OCI-LY3 (cell line): ENCODE results near the gene PRAMEF5.
"Not testable (repeated sequence)": the region's sequence is repeated elsewhere in the genome, so short reads cannot be mapped to it uniquely, and the experiment has no call there.

Source experiments
- H2AFZ ChIP-seq: fragments of 200-600, 300-600 bp; shearing (Covaris generic); 2 replicates; pipeline ENCODE4 v1.6.0; 2014; ENCODE audit warnings: antibody characterized with exemption, low read depth, low read length
- H3K27ac ChIP-seq: fragments of 200-600, 300-600 bp; sonication (generic); 2 replicates; pipeline ENCODE4 v1.5.1; 2014; ENCODE audit warnings: mild to moderate bottlenecking, low read length, moderate library complexity, mixed read lengths
- H3K27me3 ChIP-seq: fragments of 200-600, 300-600 bp; sonication (generic); 2 replicates; pipeline ENCODE4 v1.6.1; 2014; ENCODE audit warnings: low read depth, low read length, mixed read lengths
- H3K36me3 ChIP-seq: fragments of 200-600, 300-600 bp; sonication (generic); replicated peaks from 2 replicates; pipeline ENCODE3; 2014; ENCODE audit warnings: low read depth, low read length, mixed read lengths
- H3K4me1 ChIP-seq: fragments of 300-600, 200-600 bp; sonication (generic); 2 replicates; pipeline ENCODE4 v1.6.1; 2014; ENCODE audit warnings: low read length, mixed read lengths
- H3K4me2 ChIP-seq: fragments of 200-600, 300-600 bp; sonication (generic); 2 replicates; pipeline ENCODE4 v1.6.1; 2014; ENCODE audit warnings: low read length, mixed read lengths
- H3K4me3 ChIP-seq: fragments of 300-600, 200-600 bp; sonication (generic); 2 replicates; pipeline ENCODE4 v1.5.1; 2014; ENCODE audit warnings: antibody characterized with exemption, mild to moderate bottlenecking, low read length, moderate library complexity
- H3K79me2 ChIP-seq: fragments of 300-600, 200-600 bp; shearing (Covaris generic); 2 replicates; pipeline ENCODE4 v1.6.1; 2014; ENCODE audit warnings: mild to moderate bottlenecking, low read length, mixed read lengths
- H3K9ac ChIP-seq: fragments of 300-600, 200-600 bp; shearing (Covaris generic); 2 replicates; pipeline ENCODE4 v1.6.0; 2014; ENCODE audit warnings: mild to moderate bottlenecking, low read length, moderate library complexity
- H3K9me3 ChIP-seq: fragments of 200-600, 300-600 bp; shearing (Covaris generic); 2 replicates; pipeline ENCODE4 v1.6.1; 2014; ENCODE audit warnings: low read length, mixed read lengths; ENCODE audit not compliant: insufficient read depth
- H4K20me1 ChIP-seq: fragments of 200-600, 300-600 bp; sonication (generic); 2 replicates; pipeline ENCODE4 v1.6.1; 2016; ENCODE audit warnings: low read length, mixed read lengths; ENCODE audit not compliant: insufficient read depth
- EZH2phosphoT487 ChIP-seq: fragments of 200-600 bp; shearing (Covaris generic); IDR thresholded peaks from 2 replicates; pipeline ENCODE4 v1.6.1; 2018; ENCODE audit warnings: antibody characterized with exemption, mixed run types, low read depth
- TF ChIP-seq, protein P1 (sequence below): fragments of 200-600, 300-600 bp; sonication (generic); IDR thresholded peaks from 2 replicates; pipeline ENCODE4 v1.5.1; 2014; ENCODE audit warnings: antibody characterized with exemption, low read length, low read depth

Gene PRAMEF5

DNA sequence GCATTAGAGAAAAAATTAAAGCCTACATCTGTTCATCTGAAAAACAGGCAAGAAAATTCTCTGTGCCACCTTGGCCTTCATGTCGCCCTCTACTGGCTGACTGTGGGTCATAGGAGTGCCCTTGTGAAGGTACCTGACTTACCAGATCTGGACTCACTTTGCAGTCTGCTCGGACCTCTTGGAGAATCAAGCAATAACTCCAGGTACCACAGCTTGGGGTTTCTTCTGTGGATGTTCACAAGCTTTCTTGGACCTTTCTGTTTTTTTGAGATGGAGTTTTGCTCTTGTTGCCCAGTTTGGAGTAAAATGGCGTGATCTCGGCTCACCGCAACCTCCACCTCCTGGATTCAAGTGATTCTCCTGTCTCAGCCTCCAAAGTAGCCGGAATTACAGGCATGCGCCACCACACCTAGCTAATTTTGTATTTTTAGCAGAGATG, 25.6 kb upstream of the PRAMEF5 start:
- no peak for TF ChIP-seq EZH2phosphoT487
- TF ChIP-seq, protein P1, sequence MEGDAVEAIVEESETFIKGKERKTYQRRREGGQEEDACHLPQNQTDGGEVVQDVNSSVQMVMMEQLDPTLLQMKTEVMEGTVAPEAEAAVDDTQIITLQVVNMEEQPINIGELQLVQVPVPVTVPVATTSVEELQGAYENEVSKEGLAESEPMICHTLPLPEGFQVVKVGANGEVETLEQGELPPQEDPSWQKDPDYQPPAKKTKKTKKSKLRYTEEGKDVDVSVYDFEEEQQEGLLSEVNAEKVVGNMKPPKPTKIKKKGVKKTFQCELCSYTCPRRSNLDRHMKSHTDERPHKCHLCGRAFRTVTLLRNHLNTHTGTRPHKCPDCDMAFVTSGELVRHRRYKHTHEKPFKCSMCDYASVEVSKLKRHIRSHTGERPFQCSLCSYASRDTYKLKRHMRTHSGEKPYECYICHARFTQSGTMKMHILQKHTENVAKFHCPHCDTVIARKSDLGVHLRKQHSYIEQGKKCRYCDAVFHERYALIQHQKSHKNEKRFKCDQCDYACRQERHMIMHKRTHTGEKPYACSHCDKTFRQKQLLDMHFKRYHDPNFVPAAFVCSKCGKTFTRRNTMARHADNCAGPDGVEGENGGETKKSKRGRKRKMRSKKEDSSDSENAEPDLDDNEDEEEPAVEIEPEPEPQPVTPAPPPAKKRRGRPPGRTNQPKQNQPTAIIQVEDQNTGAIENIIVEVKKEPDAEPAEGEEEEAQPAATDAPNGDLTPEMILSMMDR: peak; percentile 39
- H3K9ac ChIP-seq: no peak overlapping the region
- no peaks in the 10 kb centered on the region for H3K27me3 ChIP-seq
- H3K36me3 ChIP-seq: no peaks in the 10 kb centered on the region
- no peak overlapping the region for H2AFZ ChIP-seq
- no peaks in the 10 kb centered on the region for H3K4me1 ChIP-seq
- no peak overlapping the region for H3K4me3 ChIP-seq
- no peaks in the 10 kb centered on the region for H3K9me3 ChIP-seq
- no peaks in the 10 kb centered on the region for H4K20me1 ChIP-seq
- H3K27ac ChIP-seq: no peak overlapping the region
- no peaks in the 10 kb centered on the region for H3K79me2 ChIP-seq
- no peak overlapping the region for H3K4me2 ChIP-seq

DNA sequence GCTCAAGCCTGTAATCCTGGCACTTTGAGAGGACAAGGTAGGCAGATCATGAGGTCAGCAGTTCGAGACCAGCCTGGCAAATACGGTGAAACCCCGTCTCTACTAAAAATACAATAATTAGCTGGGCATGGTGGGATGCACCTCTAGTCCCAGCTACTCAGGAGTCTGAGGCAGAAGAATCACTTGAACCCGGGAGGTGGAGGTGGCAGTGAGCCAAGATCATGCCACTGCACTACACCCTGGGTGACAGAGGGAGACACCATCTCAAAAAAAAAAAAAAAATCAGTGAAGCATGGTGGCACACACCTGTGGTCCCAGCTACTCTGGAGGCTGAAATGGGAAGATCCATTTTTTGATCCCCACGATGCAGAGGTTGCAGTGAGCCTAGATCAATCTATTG, 23.9 kb upstream of the PRAMEF5 start:
- not testable (repeated sequence) for H4K20me1 ChIP-seq, H3K36me3 ChIP-seq, H3K79me2 ChIP-seq, H3K27ac ChIP-seq, H3K9me3 ChIP-seq, H3K4me3 ChIP-seq, H2AFZ ChIP-seq, H3K9ac ChIP-seq, H3K27me3 ChIP-seq, H3K4me1 ChIP-seq, H3K4me2 ChIP-seq

DNA sequence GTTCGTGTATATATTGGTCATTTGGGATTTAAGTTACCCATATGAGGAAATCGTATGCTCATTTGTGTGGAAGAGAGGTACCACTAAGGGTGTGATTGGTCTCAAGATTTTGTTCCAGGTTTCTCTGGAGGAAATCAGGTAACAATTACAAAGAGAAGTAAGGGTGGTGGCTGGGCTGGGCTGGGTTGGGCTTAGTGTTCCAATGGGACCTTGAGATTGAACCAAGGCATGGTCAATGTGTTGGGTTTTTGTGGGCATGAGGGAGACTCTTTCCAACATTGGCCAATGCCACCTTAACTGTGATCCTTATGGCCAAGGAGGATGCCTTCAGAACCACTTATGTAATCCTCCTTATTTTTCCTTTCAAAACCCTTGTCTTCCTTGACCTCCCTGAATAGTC, 23.4 kb upstream of the PRAMEF5 start:
- not testable (repeated sequence) for H3K9ac ChIP-seq, H3K36me3 ChIP-seq, H3K4me3 ChIP-seq, H3K27ac ChIP-seq, H2AFZ ChIP-seq, H3K4me1 ChIP-seq, H3K79me2 ChIP-seq, H3K4me2 ChIP-seq, H4K20me1 ChIP-seq, H3K27me3 ChIP-seq, H3K9me3 ChIP-seq

DNA sequence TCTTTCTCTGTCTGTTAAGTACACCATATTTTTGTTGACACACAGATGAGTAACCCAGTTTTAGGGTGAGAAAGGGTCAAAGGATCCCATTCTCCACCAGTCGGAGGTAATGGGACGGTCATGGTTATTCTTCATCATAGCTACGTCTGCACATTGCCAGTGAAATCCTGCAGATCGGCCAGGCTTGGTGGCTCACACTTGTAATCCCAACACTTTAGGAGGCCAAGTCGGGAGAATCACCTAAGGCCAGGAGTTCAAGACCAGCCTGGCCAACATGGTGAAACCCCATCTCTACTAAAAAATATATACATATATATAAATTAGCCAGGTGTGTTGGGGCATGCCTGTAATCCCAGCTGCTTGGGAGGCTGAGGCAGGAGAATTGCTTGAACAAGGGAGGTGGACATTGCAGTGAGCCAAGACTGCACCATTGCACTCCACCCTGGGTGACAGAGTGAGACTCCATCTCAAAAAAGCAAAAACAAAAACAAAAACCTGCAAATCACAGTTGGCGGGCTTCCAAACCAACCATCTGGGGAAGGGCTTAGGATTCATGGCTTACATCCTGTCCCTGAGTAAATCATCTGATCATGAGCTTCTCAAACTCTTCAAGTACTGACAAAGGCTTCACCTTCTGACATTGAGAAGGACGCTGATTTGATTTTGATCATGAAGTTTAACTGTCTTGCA, 22.8 kb upstream of the PRAMEF5 start:
- not testable (repeated sequence) for H2AFZ ChIP-seq, H3K4me3 ChIP-seq, H3K4me2 ChIP-seq, H3K9me3 ChIP-seq, H3K27me3 ChIP-seq, H3K27ac ChIP-seq, H4K20me1 ChIP-seq, H3K4me1 ChIP-seq, H3K36me3 ChIP-seq, H3K9ac ChIP-seq, H3K79me2 ChIP-seq

DNA sequence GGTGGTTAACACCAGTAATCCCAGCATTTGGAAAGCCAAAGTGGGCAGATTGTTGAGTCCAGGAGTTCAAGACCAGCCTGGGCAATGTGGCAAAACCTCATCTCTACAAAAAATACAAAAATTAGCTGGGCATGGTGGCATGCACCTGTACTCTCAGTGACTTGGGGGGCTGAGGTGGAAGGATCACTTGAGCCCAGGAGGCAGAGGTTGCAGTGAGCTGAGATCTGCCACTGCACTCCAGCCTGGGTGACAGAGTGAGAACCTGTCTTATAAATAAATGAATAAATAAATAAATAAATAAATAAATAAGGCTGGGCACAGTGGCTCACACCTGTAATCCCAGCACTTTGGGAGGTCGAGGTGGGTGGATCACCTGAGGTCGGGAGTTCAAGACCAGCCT, 21.9 kb upstream of the PRAMEF5 start:
- H3K4me3 ChIP-seq, H3K27me3 ChIP-seq, H2AFZ ChIP-seq, H3K27ac ChIP-seq, H3K9me3 ChIP-seq, H3K36me3 ChIP-seq, H3K79me2 ChIP-seq, H3K4me1 ChIP-seq, H3K4me2 ChIP-seq, H3K9ac ChIP-seq, H4K20me1 ChIP-seq: not testable (repeated sequence)

DNA sequence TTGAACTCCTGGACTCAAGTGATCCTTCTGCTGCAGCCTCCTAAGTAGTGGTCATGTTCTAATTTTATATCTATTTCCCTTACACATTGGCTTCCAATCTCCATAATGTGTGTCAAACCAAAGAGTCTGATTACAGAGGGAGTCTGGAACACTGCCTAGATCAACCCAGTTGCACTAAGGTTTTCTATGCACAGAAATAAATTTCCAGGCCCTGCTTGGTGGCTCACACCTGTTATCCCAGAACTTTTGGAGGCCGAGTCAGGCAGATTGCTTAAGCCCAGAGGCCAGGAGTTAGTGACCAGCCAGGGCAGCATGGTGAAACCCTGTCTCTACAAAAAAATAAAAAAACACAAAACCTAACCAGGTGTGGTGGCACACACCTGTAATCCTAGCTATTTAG, 19.9 kb upstream of the PRAMEF5 start:
- H3K4me1 ChIP-seq, H4K20me1 ChIP-seq, H3K9me3 ChIP-seq: not testable (repeated sequence)

DNA sequence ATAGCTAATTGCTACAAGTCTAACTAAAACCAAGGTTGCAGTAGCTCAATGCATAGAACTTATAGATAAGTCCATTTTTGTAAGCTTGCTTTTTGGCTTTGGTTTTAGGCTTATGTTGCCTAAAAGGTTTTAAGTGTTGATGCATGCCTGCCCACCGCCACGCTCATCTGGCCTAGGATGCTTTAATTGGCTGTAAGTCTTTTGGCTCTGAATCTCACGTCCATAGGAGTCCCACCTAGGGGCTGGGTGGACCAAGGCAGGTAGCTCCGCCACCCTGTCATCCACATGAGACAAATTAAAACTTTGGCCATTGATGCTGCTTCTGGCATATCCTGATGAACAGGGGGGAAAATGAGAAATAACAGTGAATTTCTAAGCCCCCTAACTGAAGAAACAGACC, 16.4 kb upstream of the PRAMEF5 start:
- H3K36me3 ChIP-seq, H3K4me3 ChIP-seq, H3K9ac ChIP-seq, H2AFZ ChIP-seq, H3K9me3 ChIP-seq, H4K20me1 ChIP-seq, H3K79me2 ChIP-seq, H3K27ac ChIP-seq, H3K4me2 ChIP-seq, H3K4me1 ChIP-seq, H3K27me3 ChIP-seq: not testable (repeated sequence)

More for the DNA sequence above, 19.9 kb upstream of the PRAMEF5 start:
- not testable (repeated sequence) for H3K27me3 ChIP-seq, H3K27ac ChIP-seq, H3K79me2 ChIP-seq, H2AFZ ChIP-seq, H3K4me2 ChIP-seq, H3K9ac ChIP-seq, H3K4me3 ChIP-seq, H3K36me3 ChIP-seq

DNA sequence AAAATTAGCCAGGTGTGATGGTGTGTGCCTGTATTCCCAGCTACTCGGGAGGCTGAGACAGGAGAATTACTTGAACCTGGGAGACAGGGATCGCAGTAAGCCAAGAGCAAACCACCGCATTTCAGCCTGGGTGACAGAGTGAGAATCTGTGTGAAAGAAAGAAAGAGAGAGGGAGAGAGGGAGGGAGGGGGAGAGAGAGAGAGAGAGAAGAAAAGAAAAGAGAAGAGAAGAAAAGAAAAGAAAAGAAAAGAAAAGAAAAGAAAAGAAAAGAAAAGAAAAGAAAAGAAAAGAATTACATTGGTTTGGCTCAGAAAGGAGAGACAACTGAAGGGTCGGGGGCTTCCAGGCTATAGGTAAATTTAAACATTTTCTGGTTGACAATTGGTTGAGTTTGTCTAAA, 14.4 kb upstream of the PRAMEF5 start:
- H3K27ac ChIP-seq, H3K27me3 ChIP-seq, H3K4me3 ChIP-seq, H4K20me1 ChIP-seq, H3K9me3 ChIP-seq, H3K79me2 ChIP-seq, H3K4me1 ChIP-seq, H3K9ac ChIP-seq, H2AFZ ChIP-seq, H3K4me2 ChIP-seq, H3K36me3 ChIP-seq: not testable (repeated sequence)

DNA sequence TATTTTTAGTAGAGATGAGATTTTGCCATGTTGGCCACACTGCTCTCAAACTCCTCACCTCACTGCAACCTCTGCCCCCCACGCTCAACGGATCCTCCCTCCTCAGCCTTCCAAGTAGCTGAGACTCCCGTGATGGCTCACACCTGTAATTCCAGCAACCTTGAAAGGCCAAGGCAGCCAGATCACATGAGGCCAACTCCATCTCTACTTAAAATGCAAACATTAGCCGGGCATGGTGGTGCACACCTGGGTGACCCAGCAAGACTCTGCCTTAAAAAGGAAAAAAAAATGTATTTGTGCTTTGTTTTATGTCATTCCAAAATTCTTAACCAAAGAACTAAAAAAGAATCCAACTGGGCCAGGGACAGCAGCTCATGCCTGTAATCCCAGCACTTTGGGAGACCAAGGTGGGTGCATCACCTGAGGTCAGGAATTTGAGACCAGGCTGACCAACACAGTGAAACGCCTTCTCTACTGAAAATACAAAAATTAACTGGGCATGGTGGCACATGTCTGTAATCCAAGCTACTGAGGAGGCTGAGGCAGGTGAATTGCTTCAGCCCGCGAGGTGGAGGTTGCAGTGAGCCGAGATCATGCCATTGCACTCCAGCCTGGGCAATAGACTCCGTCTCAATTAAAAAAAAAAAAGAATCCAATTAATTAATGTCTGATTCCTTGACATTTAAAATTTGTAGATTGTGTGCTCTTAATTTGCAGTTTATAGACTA, 10.3 kb upstream of the PRAMEF5 start:
- not testable (repeated sequence) for H3K4me2 ChIP-seq, H3K9me3 ChIP-seq

More for the DNA sequence above, 10.3 kb upstream of the PRAMEF5 start:
- not testable (repeated sequence) for H3K4me1 ChIP-seq, H3K9ac ChIP-seq, H3K27me3 ChIP-seq, H3K36me3 ChIP-seq, H3K4me3 ChIP-seq, H3K27ac ChIP-seq, H4K20me1 ChIP-seq, H3K79me2 ChIP-seq, H2AFZ ChIP-seq
